ENCODE data around the gene ZNF439.
"Not testable (repeated sequence)": the region's sequence is repeated elsewhere in the genome, so short reads cannot be mapped to it uniquely, and the experiment has no call there.

The ZNF439 gene

DNA sequence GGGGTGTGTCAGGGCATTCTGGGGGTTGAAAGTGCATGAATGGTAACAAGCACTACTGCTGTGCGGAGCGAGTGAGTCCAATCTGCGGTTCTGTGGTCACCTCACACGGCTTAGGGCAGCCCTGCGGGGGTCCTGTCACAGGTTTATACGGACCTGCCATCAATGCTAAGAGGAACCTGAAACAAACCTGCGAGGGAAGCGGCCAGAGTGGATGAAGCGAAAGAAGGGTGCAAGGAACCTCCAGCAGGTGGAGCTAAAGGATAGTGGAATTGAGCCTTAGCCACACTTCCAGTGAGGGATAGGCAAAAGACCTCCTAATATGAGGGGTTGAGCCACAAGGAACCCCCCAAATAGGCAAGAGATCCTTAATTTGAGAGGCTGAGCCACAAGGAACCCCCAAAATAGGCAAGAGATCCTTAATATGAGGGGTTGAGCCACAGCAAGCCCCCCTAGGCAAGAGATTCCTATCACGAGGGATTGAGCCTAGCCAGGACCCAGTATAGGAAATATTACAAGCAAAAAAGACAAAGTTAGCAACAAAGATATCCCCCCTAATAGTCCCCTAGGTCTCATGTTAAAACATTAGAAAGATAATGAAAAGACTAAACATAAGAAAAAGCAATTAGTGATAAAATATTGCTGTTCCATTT, 32.8 kb downstream of the ZNF439 start:
- Histone ChIP-seq H3K27me3 (replicated peaks; ENCODE audit: control insufficient read depth, insufficient read depth, low read length) (no peaks in the 10 kb centered on the region), H3K4me3 (replicated peaks; ENCODE audit: low read depth, low read length) (no peak overlapping the region), H3K36me3 (ENCODE audit: control insufficient read depth, insufficient read depth, low read length) (no peaks in the 10 kb centered on the region)
- peak; percentile 28 for DNase-seq (ENCODE audit: extremely low read depth, insufficient read length)
- TF ChIP-seq, protein P1, sequence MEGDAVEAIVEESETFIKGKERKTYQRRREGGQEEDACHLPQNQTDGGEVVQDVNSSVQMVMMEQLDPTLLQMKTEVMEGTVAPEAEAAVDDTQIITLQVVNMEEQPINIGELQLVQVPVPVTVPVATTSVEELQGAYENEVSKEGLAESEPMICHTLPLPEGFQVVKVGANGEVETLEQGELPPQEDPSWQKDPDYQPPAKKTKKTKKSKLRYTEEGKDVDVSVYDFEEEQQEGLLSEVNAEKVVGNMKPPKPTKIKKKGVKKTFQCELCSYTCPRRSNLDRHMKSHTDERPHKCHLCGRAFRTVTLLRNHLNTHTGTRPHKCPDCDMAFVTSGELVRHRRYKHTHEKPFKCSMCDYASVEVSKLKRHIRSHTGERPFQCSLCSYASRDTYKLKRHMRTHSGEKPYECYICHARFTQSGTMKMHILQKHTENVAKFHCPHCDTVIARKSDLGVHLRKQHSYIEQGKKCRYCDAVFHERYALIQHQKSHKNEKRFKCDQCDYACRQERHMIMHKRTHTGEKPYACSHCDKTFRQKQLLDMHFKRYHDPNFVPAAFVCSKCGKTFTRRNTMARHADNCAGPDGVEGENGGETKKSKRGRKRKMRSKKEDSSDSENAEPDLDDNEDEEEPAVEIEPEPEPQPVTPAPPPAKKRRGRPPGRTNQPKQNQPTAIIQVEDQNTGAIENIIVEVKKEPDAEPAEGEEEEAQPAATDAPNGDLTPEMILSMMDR (IDR thresholded peaks at IDR 0.05; ENCODE audit: insufficient read depth, low read length, poor library complexity, severe bottlenecking), result peak; percentile 64

DNA sequence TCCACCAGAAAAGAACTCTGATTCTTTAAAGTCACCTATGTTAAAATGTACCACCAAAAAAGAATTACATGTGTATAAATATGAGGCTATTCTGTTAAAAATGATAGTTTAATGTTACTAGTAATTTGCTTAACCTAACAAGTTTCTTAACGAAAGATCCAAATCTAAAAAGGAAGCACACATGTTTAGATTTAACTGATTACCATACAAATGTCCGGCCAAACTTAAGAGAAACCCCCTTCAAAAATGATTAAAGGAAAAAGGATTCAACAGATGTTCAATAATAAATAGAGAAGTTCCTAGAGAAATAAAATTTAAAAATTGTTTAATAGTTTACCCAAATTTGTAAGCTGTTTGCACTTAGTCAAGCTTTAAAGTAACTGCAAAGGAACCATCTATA, 34.1 kb downstream of the ZNF439 start:
- Histone ChIP-seq H3K36me3 (ENCODE audit: control insufficient read depth, insufficient read depth, low read length) (no peaks in the 10 kb centered on the region), H3K4me3 (replicated peaks; ENCODE audit: low read depth, low read length) (no peak overlapping the region)
- TF ChIP-seq, protein P1 (IDR thresholded peaks at IDR 0.05; ENCODE audit: insufficient read depth, low read length, poor library complexity, severe bottlenecking), result no peak

GRCh38 chr19:11887234-11887610, 38.7 kb downstream of the ZNF439 start:
- TF ChIP-seq, protein P1 (IDR thresholded peaks at IDR 0.05; ENCODE audit: insufficient read depth, low read length, poor library complexity, severe bottlenecking), result no peak
- no peak for DNase-seq (ENCODE audit: extremely low read depth, insufficient read length)
- H3K4me3 ChIP-seq (replicated peaks; ENCODE audit: low read depth, low read length), result peak overlapping the region; percentile 79
- no peaks in the 10 kb centered on the region for H3K36me3 ChIP-seq (ENCODE audit: control insufficient read depth, insufficient read depth, low read length)
- H3K27me3 ChIP-seq (replicated peaks; ENCODE audit: control insufficient read depth, insufficient read depth, low read length), result no peaks in the 10 kb centered on the region

More for the DNA sequence above, 34.1 kb downstream of the ZNF439 start:
- no peaks in the 10 kb centered on the region for H3K27me3 ChIP-seq (replicated peaks; ENCODE audit: control insufficient read depth, insufficient read depth, low read length)
- no peak for DNase-seq (ENCODE audit: extremely low read depth, insufficient read length)

DNA sequence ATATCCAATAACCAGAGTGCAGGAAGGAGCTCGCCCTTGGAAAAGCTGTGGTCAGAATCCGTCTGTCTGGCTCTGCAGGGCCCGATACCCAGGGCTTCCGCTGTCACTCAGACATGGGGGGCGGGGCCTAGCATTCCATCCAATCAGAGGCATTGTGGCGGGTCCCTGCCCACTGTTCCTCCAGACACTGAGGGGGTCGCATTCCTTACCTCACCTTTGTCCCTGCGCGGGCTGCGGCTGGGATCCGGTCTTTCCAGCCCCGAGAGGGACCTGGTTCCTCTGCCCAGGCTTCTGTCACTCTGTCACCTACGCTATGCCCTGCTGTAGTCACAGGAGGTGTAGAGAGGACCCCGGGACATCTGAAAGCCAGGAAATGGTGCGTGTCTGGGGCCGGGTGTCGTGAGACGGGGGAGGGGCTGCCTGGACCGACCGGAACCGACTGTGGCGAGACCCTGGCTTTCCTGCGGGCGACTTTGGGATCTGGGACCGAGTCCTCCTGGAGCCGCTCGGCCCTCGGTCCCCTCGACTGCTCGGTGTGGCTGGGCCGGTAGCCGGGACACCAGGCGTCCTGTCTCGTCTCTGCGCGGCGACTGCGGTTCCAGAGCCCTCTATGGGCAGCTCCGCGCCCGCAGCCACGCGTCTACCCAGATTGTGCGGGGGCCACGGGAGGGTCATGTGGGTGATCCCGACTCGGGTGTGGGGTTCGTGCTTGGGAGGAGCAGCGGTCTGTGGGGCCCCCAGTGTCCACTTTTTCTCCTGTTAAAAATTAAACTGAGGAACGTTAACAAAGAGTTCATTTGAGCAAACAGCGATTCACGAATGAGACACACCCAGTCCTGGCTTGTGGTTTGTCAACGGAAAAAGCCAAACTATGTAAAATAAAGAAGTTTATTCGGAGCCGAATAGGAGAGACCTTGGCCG, 39.3 kb downstream of the ZNF439 start, which contains the start of gene ZNF69:
ZNF69 (plus strand) TSS at position 172 of the 921 bp plus-strand sequence; CDS start at position 314, 142 bp downstream.
- no peaks in the 10 kb centered on the region for H3K27me3 ChIP-seq (replicated peaks; ENCODE audit: control insufficient read depth, insufficient read depth, low read length)
- H3K36me3 ChIP-seq (ENCODE audit: control insufficient read depth, insufficient read depth, low read length), result no peaks in the 10 kb centered on the region
- TF ChIP-seq, protein P1 (IDR thresholded peaks at IDR 0.05; ENCODE audit: insufficient read depth, low read length, poor library complexity, severe bottlenecking), result peak; percentile 26
- peak within 1 kb of the TSS; percentile 79 for H3K4me3 ChIP-seq (replicated peaks; ENCODE audit: low read depth, low read length)
- DNase-seq (ENCODE audit: extremely low read depth, insufficient read length), result peak; percentile 70

DNA sequence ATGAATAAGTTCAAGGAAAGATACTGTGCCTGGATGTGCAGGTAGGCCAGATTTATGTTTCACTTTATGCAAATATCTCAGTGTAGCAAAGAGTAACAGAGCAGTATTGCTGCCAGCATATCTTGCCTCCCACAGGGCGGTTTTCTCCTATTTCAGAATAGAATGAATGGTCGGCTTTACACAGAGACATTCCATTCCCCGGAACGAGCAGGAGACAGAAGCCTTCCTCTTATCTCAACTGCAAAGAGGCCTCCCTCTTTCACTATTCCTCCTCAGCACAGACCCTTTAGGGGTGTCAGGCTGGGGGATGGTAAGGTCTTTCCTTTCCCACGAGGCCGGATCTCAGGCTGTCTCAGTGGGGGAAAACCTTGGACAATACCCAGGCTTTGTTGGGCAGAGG, 41.4 kb downstream of the ZNF439 start:
- not testable (repeated sequence) for H3K36me3 ChIP-seq (ENCODE audit: control insufficient read depth, insufficient read depth, low read length); H3K27me3 ChIP-seq (replicated peaks; ENCODE audit: control insufficient read depth, insufficient read depth, low read length); H3K4me3 ChIP-seq (replicated peaks; ENCODE audit: low read depth, low read length); DNase-seq (ENCODE audit: extremely low read depth, insufficient read length)

- TF ChIP-seq, protein P1 (IDR thresholded peaks at IDR 0.05; ENCODE audit: insufficient read depth, low read length, poor library complexity, severe bottlenecking), result no peak
- no peaks in the 10 kb centered on the region for H3K27me3 ChIP-seq (replicated peaks; ENCODE audit: control insufficient read depth, insufficient read depth, low read length)
- no peak overlapping the region for H3K4me3 ChIP-seq (replicated peaks; ENCODE audit: low read depth, low read length)
- H3K36me3 ChIP-seq (ENCODE audit: control insufficient read depth, insufficient read depth, low read length), result no peaks in the 10 kb centered on the region
- DNase-seq (ENCODE audit: extremely low read depth, insufficient read length), result no peak
Measured at GRCh38 chr19:11890634-11891033, 42.1 kb downstream of the ZNF439 start.
